Activated CD4-positive, alpha-beta T cell treated with anti-CD3 and anti-CD28 coated beads, Interleukin-2, Interleukin-6, amounts not matched to agents 100 ng/mL and 50 ng/mL, durations not matched to agents 16 hours and 8 hours (primary cell): ENCODE results near the gene BRD9.
A peak's percentile ranks its signal among the peaks of the same experiment; 100 is the strongest.
"Not testable (repeated sequence)": the region's sequence is repeated elsewhere in the genome, so short reads cannot be mapped to it uniquely, and the experiment has no call there.

Source experiments
- DNase-seq: peaks from one replicate; pipeline ENCODE4 v3.0.0-alpha.2; 2020

BRD9 gene

DNA sequence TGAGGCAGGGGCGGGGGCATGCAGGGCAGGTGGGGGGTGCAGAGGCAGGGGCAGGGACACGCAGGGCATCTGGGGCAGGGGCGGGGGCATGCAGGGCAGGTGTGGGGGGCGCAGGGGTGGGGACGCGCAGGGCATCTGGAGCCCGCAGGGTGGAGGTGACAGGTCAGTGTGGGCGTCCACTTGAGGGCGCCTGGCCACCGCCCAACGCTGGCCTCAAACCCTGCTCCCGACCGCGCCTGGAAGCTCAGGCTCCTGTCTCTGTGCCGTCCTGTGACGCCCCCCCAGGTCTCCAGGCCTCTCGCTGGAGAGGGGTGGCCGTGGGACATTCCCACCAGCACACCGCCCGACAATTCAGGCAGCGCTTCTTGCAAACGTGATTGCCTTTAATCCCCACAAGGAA is 48.7 kb downstream of the BRD9 start:
- not testable (repeated sequence) for DNase-seq

DNA sequence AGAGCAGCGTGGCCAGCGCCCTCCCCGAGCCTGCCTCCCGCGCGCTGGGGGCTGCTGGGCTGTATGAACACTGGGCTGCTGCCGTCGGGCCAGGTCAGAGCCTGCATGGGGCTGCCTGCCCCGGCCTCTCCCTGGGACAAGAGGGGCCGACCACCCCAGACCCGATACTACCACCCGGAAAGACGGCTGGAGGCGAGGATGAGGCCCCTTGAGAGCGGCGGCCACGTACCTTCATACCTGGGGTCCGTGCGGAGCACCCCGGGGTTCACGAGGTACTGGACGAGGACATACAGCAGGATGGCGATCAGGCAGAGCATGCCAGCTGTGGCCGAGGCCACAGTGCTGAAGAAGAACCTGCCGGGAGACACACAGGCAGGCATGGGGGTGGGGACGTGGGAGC is 49.2 kb downstream of the BRD9 start:
- DNase-seq = not testable (repeated sequence)

DNA sequence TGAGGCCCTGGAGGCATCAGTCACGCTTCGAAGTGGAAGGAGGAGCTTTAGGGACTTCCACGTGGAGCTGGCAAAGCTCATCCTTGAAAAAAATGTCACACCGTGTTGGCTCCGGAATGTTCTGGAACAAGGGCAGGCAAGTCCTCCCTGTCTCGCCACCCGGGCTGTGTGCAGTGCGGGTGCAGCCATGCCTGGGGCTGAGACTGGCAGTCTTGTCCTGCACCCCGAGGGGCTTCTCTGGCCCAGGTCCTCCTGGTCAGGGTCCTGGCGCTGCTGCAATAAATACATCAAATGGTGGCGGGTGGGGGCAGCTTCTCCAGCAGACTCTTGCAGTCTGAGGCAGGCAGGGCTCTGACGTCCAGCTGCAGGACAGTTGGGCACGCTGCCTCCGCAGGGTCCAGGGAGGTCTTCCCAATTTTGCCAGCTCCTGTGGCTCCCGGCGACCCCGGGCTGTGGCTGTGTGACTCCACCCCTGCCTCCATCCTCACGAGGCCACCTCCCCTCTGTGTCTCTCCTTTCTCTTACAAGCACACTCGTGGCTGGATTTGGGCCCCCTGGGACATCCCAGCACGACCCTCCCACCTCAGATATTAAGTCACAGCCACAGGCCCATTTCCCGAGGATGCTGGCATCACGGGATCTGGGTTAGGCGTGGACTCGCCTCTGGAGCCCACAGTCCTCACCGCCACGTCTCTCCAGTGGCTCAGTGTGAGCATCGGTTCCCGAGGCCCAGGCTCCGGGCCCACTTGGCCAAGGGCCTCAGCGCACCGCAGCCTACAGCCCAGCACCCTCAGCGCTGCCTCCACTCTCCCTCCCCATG is 50.0 kb downstream of the BRD9 start:
- not testable (repeated sequence) for DNase-seq

DNA sequence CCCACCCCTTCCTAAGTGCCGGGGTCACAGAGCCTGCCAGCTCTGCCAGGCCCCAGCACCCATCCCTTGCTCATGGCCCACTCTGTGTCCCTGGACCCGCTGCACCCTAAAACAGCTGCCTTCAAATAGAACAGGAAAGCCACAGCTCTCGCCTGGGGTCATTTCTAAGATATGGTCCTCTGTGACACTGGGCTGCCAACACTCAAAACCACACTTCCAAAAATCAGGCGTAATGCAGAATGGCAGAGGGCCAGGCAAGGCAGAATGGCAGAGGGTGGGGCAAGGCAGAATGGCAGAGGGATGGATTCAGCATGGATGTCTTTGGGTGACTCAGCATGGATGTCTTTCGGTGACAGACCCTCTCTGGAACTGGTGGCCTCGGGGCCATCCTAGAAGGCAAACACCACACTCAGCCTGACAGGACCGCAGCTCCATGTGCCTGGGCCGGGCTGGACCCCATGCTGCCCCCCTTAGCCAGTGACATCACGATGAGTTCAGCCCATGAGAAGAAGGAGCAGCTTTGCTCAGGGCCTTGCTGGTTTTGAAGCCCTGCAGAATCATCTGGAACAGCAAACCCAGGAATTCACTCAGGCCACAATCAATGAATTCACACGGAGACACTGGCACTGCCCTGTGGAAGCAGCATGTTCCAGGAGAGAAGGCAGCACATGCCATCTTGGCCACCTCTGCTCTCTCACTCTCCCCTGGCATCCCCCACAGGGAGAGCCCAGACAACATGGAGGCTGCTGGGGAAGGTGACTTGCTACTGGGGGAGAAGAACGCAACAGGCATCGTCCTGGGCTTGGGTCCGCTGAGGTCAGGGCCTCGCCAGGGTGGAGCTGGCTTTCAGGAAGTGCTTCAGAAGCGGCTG is 50.8 kb downstream of the BRD9 start:
- not testable (repeated sequence) for DNase-seq

DNA sequence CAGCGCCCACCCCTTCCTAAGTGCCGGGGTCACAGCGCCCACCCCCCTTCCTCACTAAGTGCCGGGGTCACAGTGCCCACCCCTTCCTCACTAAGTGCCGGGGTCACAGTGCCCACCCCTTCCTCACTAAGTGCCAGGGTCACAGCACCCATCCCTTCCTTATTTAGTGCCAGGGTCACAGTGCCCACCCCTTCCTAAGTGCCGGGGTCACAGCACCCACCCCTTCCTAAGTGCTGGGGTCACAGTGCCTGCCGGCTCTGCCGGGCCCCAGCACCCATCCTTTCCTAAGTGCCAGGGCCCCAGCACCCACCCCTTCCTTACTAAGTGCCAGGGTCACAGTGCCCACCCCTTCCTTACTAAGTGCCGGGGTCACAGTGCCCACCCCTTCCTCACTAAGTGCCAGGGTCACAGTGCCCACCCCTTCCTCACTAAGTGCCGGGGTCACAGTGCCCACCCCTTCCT is 51.6 kb downstream of the BRD9 start:
- DNase-seq = not testable (repeated sequence)

DNA sequence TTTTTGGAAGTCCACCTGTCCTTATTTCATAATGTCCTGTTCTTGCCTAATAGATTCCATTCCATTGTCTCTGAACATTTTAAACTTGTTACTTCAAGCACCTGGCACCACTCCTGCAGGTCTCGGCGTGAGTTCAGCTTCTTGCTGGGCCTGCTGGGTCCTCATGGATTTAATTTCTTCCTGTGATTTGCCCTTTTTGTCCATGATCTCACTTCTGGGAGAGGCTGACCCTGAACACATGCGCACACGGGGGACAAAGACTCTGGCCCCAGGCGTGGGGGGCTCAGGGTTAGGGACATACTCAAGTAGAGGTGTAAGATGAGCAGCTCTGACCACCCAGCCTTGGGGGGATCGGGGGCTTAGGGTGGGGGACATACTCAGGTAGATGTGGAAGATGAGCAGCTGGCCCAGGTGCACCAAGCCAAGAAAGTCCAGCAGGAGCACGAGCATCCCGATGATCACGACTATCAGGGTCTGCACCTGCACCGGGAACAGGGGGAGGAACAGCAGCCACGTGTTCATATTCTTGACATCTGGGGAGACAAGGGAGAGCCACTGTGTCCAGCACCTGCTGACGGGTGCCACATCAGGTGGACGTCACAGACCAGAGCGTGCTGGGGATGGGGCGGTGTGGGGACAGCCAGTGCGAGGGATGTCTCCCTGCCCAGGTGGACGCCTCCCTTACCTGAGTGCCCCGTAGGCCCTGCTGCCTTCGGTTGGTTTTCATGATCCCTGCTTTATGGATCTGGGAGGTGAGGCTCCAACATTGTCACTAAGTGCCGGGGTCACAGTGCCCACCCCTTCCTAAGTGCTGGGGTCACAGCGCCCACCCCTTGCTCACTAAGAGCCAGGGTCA is 52.3 kb downstream of the BRD9 start:
- DNase-seq = not testable (repeated sequence)

DNA sequence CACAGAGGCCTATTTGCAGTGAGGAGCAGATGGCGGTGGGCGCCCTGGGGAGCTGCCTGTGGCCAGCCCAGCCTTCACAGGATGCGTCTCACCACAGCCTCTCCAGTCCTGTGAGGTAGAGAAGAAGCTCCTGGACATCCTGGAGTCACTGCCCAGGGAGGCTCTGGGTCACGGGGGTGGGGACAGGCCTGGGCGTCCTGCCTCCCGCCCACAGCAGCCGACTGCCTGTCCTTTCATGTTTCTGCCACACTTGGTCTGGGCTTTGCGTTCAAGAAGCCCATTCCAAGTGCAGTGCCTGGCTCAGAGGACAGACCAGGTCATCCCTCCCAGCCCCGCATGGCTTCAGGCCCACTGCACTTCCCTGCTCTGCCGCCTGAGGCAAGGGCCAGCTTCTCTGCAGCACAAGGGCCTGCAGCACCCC is 54.2 kb downstream of the BRD9 start:
- not testable (repeated sequence) for DNase-seq

DNA sequence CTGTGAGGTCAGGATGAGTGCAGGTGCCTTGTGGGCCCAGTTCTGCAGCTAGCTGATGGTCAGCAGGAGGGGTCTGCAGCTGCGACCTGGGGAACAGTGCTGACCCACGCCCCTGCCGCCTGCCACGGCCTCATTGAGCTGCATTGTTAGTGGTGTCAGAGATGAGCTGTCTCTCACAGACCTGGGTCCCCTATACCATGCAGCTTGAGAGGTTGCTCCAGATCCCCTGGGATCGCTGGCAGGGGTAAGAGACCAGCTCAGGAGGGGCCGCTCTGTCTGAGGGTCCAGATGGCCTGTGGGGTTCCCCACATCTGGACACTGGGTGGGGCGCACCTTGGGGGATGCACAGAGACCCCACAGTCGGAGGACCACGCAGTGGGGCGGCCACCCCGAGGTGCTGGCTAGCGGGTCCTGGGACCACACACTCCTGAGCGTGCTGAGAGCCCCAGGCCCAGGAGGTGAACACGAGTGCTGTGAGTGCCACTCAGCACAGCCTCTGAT is 54.9 kb downstream of the BRD9 start:
- DNase-seq = not testable (repeated sequence)

DNA sequence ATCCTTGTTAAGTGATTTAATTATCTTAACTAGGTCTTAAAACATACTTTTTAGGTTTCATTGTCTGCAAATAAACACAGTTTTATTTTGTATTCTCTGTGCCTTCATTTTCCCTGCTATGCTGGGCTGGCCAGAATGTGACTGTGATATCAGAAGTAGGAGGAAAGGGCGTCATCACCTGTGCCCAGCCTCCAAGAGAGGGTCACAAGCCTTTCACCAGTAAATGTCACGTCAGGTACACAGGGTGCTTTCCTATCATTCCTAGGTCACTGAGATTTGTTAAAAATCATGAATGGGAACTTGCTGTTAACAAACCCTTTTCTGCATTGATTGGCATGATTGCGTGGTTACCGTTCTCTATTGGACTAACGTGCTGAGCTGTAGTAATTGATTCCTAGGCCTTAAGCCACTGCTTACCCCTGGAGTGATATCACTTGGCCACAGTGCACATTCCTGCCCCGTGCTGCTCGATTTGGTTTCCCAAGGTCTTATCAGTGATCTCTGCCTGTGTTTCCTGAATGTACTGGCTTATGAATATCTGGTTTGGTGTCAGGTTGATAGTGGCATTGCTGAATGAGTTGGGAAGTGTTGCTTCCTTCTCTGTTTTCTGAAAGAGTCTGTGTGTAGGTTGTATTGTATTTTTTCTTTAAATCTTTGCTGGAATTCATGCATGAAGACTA is 56.5 kb downstream of the BRD9 start:
- DNase-seq = not testable (repeated sequence)

DNA sequence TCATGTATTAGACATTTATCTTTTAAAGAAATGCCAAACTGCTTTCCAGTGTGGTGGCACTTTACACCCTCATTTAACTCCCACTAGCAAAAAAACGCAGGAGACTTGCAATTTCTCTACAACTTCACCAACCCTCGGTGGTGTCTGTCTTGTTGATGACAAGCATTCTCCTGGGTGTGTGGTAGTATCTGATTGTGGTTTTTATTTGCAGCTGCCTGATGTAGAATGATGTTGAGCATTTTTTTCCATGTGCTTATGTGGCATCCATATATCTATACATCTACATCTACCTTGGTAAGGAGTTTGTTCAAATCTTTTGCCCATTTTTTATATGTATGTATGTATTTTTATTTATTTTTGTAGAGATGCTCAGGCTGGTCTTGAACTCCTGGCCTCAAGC is 58.6 kb downstream of the BRD9 start:
- DNase-seq = not testable (repeated sequence)

DNA sequence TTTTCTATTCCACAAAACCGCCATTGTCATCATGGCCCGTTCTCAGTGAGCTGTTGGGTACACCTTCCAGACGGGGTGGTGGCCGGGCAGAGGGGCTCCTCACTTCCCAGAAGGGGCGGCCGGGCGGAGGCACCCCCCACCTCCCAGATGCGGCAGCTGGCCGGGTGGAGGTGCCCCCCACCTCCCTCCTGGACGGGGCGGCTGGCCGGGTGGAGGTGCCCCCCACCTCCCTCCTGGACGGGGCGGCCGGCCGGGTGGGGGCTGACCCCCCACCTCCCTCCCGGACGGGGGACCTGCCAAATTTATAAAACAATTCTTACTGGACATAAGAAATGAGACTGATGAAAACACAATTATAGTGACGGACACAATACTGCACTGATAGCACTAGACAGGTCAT is 64.4 kb downstream of the BRD9 start:
- DNase-seq = not testable (repeated sequence)

DNA sequence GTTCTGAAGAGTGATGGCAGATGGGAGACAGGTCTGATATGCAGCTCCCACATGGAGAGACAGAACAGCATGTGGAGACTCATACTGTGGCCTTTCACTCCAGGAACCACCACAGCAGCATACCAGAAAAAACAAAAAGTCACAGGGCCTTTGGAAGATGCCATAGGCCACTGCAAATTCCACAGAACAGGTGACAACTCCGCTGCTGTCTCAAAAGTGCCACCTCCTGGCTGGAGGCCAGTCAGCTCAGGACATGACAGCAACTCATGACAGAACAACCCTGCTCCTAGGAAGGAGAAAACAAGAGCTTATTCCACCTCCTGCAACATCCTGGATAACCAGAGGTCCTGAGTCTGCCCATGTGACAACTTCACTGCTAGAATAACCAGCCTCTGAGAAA is 67.1 kb downstream of the BRD9 start:
- DNase-seq = peak; percentile 11

DNA sequence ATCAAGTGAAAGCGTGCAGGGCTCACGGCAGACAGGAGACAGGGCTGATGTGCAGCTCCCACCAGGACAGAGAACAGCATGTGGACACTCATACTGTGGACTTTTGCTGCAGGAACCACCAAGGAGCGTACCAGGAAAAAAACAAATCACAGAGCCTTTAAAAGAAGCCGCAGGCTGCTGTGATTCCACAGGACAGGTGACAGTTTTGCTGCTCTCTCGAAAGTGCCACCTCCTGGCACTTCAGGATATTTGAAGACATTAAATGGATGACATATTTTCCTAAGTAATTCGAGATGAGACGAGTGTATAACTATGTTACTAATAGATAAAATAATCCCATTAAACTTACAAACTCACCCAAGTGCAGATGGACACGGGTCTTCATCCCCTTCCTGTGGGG is 71.1 kb downstream of the BRD9 start:
- no peak for DNase-seq

DNA sequence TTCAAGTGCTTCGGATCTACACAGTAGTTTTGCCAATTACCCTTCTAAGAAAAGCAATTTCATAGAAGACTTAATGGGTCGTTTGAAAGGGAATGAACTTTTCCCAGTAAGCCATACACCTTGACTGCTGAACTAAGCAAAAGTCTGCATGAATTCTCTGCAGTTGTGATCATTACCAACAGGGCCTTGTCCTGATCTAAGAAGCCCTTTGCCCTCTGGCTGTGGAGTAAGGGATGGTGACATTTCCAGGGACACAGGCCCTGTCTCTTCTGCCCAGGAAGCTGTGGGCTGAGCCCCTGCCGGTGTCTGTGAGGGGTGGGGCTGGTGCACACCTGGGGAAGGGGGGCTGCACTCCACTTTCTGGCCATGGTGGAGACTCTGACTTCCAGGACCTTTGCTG is 72.4 kb downstream of the BRD9 start:
- DNase-seq = no peak

DNA sequence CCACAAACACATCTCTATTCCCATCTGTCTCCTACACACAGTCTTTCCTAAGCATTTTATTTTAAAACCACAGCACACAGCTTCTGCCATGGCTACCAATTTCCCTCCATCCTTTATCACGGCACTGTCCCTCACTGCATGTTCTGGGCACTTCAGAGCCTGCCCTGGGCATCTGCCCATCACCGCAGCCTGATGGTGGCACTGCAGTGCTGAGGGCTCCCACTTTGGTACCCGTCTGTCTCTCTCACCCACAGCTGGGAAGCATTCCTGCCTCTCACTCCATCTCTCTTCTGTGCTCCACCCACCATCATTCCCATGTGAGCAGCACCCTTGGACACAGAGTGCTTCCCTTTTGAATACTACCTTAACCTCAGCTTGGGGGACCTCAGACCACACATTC is 73.5 kb downstream of the BRD9 start:
- no peak for DNase-seq

DNA sequence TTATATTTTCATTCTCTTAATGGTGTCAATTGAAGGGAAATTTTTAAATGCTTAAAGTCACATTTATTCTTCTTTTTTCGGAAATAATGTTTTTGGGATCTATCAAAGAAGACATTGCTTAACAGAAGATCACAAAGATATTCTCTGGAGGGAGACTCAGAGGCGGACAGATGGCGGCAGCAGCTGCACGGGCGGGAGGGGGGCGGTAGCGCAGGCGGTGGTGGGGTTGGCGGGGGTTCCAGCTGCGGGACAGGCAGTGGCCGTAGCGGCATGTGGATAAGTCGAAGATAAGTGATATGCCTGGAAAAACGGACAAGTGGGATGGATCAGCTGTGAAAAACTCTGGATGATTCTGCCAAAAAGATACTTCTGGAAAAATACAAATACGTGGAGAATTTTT is 76.4 kb downstream of the BRD9 start:
- DNase-seq = no peak

DNA sequence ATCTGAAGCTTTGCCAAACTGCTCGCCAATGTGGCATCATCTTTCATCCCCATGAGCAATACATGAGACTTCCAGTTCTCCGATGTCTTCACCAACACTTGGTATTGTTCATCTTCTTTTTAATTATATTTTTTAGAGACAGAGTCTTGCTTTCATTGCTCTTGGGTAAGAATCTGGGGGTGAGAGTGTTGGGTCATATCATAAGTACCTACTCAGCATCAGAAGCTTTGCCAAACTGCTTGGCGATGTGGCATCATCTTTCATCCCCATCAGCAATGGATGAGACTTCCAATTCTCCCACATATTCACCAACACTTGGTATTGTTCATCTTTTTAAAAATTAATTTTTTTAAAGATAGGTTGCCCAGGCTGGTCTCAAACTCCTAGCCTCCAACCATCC is 77.2 kb downstream of the BRD9 start:
- DNase-seq = no peak
